ENCODE data around the gene CSGALNACT2. TPM values are rescaled to one million over a fixed set of nuclear protein-coding genes. Genes with fewer than 3 reads are reported as not detected.

Gene CSGALNACT2
- total RNA-seq, 1 donor, result 17.3 TPM

DNA sequence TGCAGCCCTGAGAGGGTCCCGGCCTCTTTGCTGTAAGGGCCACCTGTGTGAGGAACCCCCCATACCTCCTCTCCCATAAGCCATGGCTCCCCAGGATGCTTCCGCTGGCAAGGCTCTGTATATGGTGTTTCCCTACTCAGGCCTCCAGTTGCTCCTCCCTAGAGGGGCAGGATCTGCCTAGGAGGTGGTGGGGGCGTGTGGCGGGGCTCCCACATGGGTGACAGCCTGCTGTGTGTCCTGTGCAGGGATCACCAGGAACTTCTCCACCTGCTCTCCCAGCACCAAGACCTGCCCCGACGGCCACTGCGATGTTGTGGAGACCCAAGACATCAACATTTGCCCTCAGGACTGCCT lies 25.7 kb upstream of the CSGALNACT2 start:
- TF ChIP-seq CTCF (IDR thresholded peaks at IDR 0.05; ENCODE audit: insufficient read depth, low read depth, low read length), result no peak
- no peak for DNase-seq (ENCODE audit: low read depth)
- H3K4me3 ChIP-seq (ENCODE audit: low read depth, low read length), result no peak overlapping the region

DNA sequence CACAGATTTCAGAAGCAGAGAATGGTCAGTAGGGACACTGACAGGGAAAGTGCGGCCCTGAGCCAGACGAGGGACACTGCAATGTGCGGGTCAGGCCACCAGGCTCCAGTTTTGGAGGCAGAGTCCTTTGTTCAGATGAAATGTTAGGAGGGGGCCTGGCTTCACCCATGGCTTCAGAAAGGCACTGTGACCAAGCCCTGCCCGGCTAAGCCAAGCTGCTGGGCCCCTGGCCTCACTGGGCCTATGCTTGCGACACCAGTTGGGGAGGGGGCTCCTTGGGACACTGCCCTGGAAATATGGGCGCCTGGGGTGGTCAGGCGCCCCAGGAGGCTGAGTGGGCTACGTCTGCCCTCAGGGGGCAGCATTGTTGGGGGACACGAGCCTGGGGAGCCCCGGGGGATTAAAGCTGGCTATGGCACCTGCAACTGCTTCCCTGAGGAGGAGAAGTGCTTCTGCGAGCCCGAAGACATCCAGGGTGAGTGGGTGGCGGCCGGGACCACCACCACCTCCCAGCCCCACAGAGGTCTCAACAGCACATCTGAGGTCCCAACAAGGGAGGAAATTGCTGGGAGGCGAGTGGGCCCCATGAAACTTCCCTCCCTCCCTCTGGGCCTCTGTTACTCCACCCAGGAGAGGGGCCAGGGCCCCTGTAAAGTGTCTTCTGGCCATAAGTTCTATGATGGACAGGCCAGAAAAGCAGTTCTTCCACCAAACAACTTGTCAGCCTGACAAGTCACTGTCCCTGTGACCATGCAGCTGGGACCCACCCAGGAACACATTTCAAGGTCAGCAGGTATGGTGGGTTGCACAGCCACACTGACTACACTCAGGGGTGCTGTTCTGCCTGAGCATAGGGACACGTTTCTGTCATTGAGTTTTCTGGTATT lies 24.8 kb upstream of the CSGALNACT2 start:
- H3K4me3 ChIP-seq (ENCODE audit: low read depth, low read length), result no peak overlapping the region
- DNase-seq (ENCODE audit: low read depth), result no peak
- TF ChIP-seq CTCF (IDR thresholded peaks at IDR 0.05; ENCODE audit: insufficient read depth, low read depth, low read length), result no peak

DNA sequence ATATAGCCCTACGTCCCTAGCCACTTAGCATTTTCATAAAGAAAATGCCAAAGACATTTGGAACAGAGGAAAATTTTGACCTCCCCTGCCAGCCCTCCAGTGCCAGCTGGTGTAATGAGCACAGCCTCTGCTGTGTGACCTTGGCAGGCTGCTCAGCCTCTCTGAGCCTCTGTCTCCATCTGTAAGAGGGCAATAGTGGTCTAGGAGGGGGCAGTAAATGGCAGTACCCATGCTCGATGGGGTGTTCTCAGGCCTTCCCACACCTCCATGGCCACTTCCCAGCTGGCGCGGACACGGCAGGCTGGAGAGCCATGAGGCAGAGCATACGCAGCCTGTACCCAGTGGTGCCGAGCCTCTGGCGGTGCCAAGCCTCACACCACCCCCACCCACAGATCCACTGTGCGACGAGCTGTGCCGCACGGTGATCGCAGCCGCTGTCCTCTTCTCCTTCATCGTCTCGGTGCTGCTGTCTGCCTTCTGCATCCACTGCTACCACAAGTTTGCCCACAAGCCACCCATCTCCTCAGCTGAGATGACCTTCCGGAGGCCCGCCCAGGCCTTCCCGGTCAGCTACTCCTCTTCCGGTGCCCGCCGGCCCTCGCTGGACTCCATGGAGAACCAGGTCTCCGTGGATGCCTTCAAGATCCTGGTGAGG lies 24.0 kb upstream of the CSGALNACT2 start:
- TF ChIP-seq CTCF (IDR thresholded peaks at IDR 0.05; ENCODE audit: insufficient read depth, low read depth, low read length), result no peak

GRCh38 chr10:43114743-43115611 lies 23.3 kb upstream of the CSGALNACT2 start:
- no peak for TF ChIP-seq CTCF (IDR thresholded peaks at IDR 0.05; ENCODE audit: insufficient read depth, low read depth, low read length)
- DNase-seq (ENCODE audit: low read depth), result no peak

More for the DNA sequence above, 24.0 kb upstream of the CSGALNACT2 start:
- no peak for DNase-seq (ENCODE audit: low read depth)
- H3K4me3 ChIP-seq (ENCODE audit: low read depth, low read length), result no peak overlapping the region

GRCh38 chr10:43115881-43116595 lies 22.2 kb upstream of the CSGALNACT2 start:
- TF ChIP-seq CTCF (IDR thresholded peaks at IDR 0.05; ENCODE audit: insufficient read depth, low read depth, low read length), result no peak
- no peak for DNase-seq (ENCODE audit: low read depth)
- no peak overlapping the region for H3K4me3 ChIP-seq (ENCODE audit: low read depth, low read length)

More at GRCh38 chr10:43114743-43115611, 23.3 kb upstream of the CSGALNACT2 start:
- no peak overlapping the region for H3K4me3 ChIP-seq (ENCODE audit: low read depth, low read length)

DNA sequence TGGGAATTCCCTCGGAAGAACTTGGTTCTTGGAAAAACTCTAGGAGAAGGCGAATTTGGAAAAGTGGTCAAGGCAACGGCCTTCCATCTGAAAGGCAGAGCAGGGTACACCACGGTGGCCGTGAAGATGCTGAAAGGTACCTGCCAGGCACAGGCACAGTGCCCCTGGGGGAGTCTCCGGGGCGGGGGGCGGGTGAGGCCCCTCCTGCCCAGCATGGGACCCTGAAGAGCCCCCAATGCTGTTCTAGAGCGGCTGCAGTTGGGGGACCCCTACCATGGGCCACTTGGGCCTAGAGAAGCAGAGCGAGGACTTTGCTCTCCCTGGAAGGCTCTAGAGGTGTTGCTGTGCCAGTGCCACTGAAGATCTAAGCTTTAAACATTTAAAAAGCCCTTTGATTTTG lies 21.6 kb upstream of the CSGALNACT2 start:
- no peak for DNase-seq (ENCODE audit: low read depth)
- no peak overlapping the region for H3K4me3 ChIP-seq (ENCODE audit: low read depth, low read length)
- TF ChIP-seq CTCF (IDR thresholded peaks at IDR 0.05; ENCODE audit: insufficient read depth, low read depth, low read length), result no peak

Data from fibroblast of villous mesenchyme (primary cell).